Tibial nerve (tissue), 4 donors: ENCODE measurements around the gene FAM78B. TPM values are rescaled to one million over a fixed set of nuclear protein-coding genes. Genes with fewer than 3 reads are reported as not detected.

ENCODE experiments used
- DNase-seq, 2 donors: peaks; one replicate each; pipeline ENCODE4 v3.0.0-alpha.2; 2019; ENCODE audit warnings: low spot score in 2 of 2
- H3K27ac ChIP-seq, 4 donors: fragments of 200-600 bp; sonication (generic) in 3 of 4; one replicate each; pipeline ENCODE4 v1.5.1; 2017 to 2019; ENCODE audit warnings: mild to moderate bottlenecking in 1 of 4
- H3K27me3 ChIP-seq, 2 donors: fragments of 200-600 bp; sonication (generic) in 1 of 2; one replicate each; pipeline versions ENCODE4 v1.5.1 to v1.6.0; 2017 to 2019
- H3K36me3 ChIP-seq, 3 donors: fragments of 200-600 bp; sonication (generic); one replicate each; pipeline ENCODE4 v1.5.1; 2018 to 2019
- H3K4me1 ChIP-seq, 4 donors: fragments of 200-600 bp; sonication (generic) in 3 of 4; one replicate each; pipeline ENCODE4 v1.5.1; 2017 to 2019
- H3K4me3 ChIP-seq, 4 donors: fragments of 200-600 bp; sonication (generic) in 3 of 4; one replicate each; pipeline ENCODE4 v1.5.1; 2017 to 2019; ENCODE audit warnings: mild to moderate bottlenecking in 1 of 4, moderate library complexity in 1 of 4
- H3K9me3 ChIP-seq, 4 donors: fragments of 200-600 bp; sonication (generic) in 3 of 4; one replicate each; pipeline ENCODE4 v1.5.1; 2017 to 2019
- CTCF ChIP-seq, 5 experiments: fragments of 200-600 bp in 3 of 5; fragments of 450-650 bp in 2 of 5; sonication (generic) in 3 of 5; IDR thresholded peaks; one replicate each; pipeline ENCODE4 v1.5.1; 2016 to 2019; ENCODE audit warnings: antibody characterized with exemption in 5 of 5, mild to moderate bottlenecking in 3 of 5, moderate library complexity in 2 of 5
- EP300 ChIP-seq, 2 donors: sonication (generic); formaldehyde crosslinking; IDR thresholded peaks; one replicate each; pipeline ENCODE4 v1.6.1; 2017; ENCODE audit warnings: antibody characterized with exemption in 2 of 2, mild to moderate bottlenecking in 1 of 2
- POLR2A ChIP-seq, 2 donors: fragments of 450-650 bp; IDR thresholded peaks; one replicate each; pipeline ENCODE4 v1.6.1; 2017; ENCODE audit warnings: antibody characterized with exemption in 2 of 2, mild to moderate bottlenecking in 2 of 2, moderate library complexity in 2 of 2
- WGBS, 2 donors: methylation state at CpG; one replicate each; pipeline ENCODE4 v1.1.5; 2018; 5-methylcytosine and 5-hydroxymethylcytosine counted together
- total RNA-seq, 4 donors: library from RNA; depleted of rRNA; stranded (reverse); fragments of >200 nt; gene quantifications; one replicate each; pipeline ENCODE4 v1.1.0, GENCODE V29; 2016

FAM78B gene
- total RNA-seq, 4 donors from 2014 or later = 2.0 to 6.3 (median 3.5) TPM

DNA sequence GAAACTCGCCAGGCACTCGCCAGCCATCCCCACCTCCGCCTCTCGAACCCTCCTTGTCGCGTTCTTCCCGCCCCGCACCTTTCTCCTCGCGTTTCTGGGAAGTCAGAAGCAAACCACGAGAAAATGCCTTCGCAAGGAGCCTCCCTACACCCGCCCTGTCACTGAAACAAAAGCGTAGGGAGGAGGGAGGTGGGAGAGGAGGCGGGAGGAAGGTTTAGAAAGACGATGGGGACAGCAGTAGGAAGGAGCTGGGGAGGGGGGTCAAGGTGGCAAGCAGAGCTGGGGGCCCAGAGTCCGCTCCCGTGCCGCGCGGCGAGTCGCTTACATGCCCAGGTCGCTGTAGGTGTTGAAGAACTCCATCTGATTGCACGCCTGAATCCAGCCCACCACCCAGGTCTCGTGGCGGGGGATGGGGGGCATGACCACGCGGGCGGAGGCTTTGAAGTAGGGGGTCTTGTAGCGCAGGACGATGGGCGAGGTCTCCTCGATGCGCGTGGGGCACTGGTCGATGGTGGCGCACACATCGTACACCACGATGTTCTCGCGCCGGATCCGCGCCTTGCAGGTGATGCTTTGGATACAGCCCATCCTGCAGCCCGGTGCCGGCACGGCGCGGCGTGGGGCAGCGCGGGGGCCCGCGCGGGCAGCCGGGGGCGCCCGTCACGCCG, 1.0 kb downstream of the FAM78B start:
- no peaks in the 10 kb centered on the region for H3K27me3 ChIP-seq
- peak overlapping the region; percentile 48 to 79 (median 60) for H3K4me3 ChIP-seq
- H3K36me3 ChIP-seq = no peaks in the 10 kb centered on the region
- no peaks in the 10 kb centered on the region for H3K9me3 ChIP-seq
- peak in 1 of 2 donors; percentile 10 for DNase-seq
- TF ChIP-seq CTCF (IDR thresholded peaks at IDR 0.05) (no peak), POLR2A (IDR thresholded peaks at IDR 0.05) (no peak), EP300 (IDR thresholded peaks at IDR 0.05) (no peak)
- peak overlapping the region in 1 of 4 donors; percentile 39 for H3K27ac ChIP-seq
- 1 to 2% methylated on average over 39 to 56 of the region's 61 CpGs for WGBS, 2 donors
- peaks cover 0 to 35% (median 6%) of the 10 kb centered on the region in 4 donors for H3K4me1 ChIP-seq

GRCh38 chr1:166164995-166165660, 1.7 kb downstream of the FAM78B start:
- H3K36me3 ChIP-seq = no peaks in the 10 kb centered on the region
- 0 to 1% methylated on average over 47 to 55 of the region's 56 CpGs for WGBS, 2 donors
- peak overlapping the region in 1 of 4 donors; percentile 39 for H3K27ac ChIP-seq
- H3K4me3 ChIP-seq = peak overlapping the region; percentile 48 to 79 (median 60)
- peak; percentile 11 to 15 for DNase-seq
- H3K4me1 ChIP-seq = peaks cover 0 to 31% (median 6%) of the 10 kb centered on the region in 4 donors
- no peaks in the 10 kb centered on the region for H3K9me3 ChIP-seq
- no peaks in the 10 kb centered on the region for H3K27me3 ChIP-seq
- TF ChIP-seq POLR2A (IDR thresholded peaks at IDR 0.05) (no peak), CTCF (IDR thresholded peaks at IDR 0.05) (peak in 4 of 5 experiments; percentile 16 to 47 (median 44))

DNA sequence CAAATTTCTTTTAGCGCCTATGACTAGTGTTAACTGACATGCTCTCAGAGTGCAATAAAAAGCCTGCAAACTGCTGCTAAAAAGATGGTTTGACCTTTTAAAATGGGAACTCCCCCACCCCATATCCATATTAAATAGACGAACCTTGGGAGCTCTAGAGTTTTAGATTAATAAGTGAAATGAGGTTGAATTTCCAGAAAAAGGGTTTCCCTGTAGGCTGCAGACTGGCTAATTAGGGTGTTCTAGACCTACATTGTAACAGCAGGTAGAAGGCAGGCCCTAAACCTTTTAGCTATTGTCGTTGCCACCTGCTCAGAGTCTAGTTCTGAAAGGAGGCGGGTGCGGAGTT, 2.2 kb downstream of the FAM78B start:
- Histone ChIP-seq H3K9me3 (no peaks in the 10 kb centered on the region), H3K36me3 (no peaks in the 10 kb centered on the region), H3K4me3 (peak overlapping the region in 3 of 4 donors; percentile 48 to 79 (median 69)), H3K27ac (no peak overlapping the region), H3K27me3 (no peaks in the 10 kb centered on the region), H3K4me1 (peaks cover 0 to 26% (median 6%) of the 10 kb centered on the region in 4 donors)
- 18 to 19% methylated on average over 5 of the region's 5 CpGs for WGBS, 2 donors
- DNase-seq = no peak
- TF ChIP-seq CTCF (IDR thresholded peaks at IDR 0.05) = peak in 1 of 5 experiments; percentile 33
- no peak for TF ChIP-seq EP300 (IDR thresholded peaks at IDR 0.05)

DNA sequence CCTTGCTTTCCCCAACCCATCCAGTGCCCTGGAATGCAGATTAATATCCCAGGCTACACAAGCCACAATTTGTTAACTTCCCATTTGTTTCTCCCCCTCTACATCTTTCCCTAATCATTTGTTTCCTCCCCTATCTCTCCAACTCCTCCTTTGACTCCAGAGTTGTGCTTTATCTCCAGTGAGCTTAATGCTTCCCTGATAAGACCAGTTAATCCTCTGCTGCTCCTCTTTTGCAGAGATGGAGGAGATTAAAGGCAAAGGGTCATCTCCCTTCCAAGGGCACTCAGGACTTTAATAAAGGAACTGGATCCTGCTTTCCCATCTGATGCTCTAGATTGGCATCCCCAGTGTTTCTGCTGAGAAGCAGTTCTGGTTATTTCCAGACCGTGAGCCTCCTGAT, 7.1 kb downstream of the FAM78B start:
- 54 to 73% methylated on average over 1 of the region's 1 CpG for WGBS, 2 donors
- no peaks in the 10 kb centered on the region for H3K36me3 ChIP-seq
- DNase-seq = no peak

More for the DNA sequence above, 7.1 kb downstream of the FAM78B start:
- Histone ChIP-seq H3K4me1 (peaks cover 0 to 2% (median 0%) of the 10 kb centered on the region in 4 donors), H3K27me3 (no peaks in the 10 kb centered on the region), H3K4me3 (no peak overlapping the region), H3K9me3 (no peaks in the 10 kb centered on the region), H3K27ac (no peak overlapping the region)
- TF ChIP-seq CTCF (IDR thresholded peaks at IDR 0.05) (no peak), POLR2A (IDR thresholded peaks at IDR 0.05) (no peak), EP300 (IDR thresholded peaks at IDR 0.05) (no peak)
